Measurements from ENCODE around the gene MBNL2.

MBNL2 gene

DNA sequence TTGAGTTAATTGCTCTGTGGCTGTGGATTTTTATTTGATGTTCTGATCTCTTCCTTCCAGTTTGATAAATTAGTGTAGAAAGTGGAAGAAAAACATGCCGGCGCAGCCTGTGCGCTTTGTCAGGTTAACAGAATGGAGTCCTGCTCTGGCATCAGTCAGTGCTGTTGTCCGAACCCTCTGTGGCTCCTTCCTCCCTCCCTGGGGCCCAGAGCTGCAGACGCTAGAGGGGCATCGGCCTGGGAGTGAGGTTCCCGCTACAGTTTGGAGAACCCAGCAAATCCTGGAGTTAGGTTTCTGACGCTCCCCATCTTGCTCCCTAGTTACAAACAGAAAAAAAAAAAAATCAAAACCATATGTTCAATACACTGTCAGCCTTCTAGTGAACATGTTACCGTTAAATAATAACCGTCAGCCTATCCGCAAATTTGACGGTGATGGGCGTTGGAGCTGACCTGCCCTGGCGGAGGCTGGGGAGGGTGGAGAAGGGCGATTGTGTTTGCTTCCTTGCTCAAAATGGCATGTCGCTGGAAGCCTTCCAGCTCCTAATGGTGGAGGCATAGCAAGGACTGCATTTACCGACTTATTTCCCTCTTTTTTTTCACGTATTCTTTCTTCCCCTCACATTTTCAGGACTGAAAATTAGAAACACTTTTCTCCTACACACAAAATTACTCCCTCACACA lies 13.6 kb downstream of the MBNL2 start:
- no peak for DNase-seq

DNA sequence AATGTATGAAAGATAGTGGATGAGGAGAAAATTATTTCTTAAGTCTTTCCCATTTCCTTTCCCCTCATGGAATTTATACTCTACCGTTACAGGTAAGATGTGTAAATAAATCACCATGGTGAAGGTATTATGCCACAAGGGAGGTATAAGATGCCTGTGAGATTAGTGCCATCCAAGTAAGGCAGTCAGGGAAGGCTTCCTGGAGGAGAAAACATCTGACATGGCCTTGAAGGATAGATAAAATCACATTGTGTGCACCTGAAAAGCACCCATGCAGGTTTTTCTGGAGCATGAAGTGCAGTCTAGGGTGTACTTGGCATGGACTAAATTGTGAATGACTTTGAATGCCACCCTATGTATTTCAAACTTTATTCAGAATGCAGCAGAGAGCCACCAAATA lies 15.3 kb downstream of the MBNL2 start:
- DNase-seq = no peak

DNA sequence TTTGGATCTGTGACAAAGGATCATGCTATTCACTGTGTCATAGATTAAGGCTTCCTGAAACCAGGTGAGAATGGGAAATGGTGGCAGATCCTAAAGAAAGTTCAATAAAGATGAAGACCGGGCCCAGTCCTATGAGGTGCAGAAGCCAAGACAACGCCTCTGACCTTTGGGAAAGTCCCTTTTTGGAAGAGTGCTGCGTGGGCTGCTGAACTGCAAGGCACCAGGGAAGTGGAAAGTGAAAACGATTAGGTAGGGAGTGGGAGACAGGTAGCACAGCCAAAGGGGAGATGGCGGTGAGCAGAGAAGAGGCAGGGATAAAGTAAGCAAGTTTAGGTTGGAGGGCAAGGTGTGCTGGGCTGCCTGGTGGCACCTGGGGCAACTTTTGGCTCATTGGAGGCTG lies 16.3 kb downstream of the MBNL2 start:
- DNase-seq = no peak

DNA sequence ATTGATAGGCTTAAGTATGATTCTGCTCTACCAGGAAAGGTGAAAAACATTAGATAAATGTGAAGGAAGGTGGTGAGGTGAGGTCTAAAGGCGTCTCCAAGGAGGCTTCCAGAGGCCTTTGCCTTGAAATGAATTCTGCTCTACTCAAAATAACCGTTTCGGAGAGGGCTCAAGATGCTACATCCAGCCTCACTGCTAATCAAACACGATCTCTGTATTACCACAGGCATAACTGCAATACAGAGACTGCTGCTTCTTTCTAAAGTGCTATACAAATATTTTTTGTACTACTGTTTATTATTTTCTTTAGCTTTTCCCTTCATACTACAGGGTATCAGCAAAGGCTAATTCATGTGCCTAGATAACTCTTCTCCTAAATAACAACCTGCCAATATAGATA lies 16.8 kb downstream of the MBNL2 start:
- DNase-seq = no peak

DNA sequence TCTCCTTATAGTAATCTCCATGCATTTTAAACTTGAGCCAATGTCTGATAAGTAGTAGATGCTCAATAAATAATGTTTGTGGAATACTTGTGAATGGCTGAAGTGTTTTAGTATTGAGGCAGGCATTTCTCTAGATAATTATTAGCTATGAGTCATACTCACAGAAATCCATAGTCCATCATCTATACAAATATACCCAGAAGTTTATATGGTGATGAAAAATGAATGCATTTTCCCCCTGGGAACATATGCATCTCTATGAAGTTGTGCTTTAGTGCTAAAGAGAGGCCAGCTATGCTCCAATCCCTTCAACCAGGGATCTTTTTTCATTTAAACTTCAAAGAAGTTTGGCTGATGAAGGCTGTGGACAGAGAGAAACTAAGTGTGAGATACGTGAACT lies 17.2 kb downstream of the MBNL2 start:
- no peak for DNase-seq

DNA sequence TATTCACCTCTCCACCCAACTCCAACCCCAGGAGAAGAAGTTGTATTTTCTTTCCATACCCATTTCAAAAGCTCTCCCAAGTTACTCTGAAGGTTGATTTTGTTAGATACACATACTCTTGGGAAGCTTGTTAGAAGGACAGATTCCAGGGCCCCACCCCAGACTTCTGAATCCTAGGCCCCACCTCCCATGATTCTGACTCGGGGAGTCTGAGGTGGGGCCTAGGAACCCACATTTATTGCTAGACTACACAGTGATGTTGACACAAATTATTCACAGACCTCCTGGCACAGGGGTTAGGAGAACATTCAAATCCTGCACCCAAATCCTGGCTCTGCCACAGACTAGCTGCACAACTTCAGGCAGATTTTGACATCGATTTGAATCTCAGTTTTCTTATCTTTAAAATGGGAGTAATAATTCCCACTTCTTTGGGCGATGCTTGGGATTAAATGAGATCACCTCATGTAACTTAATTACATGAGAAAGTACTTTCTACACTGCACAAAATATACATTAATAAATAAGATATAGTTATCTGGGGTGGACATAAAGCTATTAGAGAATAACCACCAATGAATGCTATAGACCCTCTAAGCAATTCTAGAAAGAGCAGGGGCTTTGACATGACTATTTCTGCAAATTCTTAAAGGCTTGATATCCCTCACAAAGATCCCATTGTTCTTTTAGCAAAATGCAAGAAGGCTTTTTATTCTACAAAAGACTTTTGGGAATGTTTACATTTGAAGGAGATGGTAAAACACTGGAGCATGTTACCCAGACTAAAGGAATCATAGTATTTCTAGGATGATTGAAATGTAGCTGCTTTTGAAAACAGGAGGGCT lies 18.0 kb downstream of the MBNL2 start:
- no peak for DNase-seq

DNA sequence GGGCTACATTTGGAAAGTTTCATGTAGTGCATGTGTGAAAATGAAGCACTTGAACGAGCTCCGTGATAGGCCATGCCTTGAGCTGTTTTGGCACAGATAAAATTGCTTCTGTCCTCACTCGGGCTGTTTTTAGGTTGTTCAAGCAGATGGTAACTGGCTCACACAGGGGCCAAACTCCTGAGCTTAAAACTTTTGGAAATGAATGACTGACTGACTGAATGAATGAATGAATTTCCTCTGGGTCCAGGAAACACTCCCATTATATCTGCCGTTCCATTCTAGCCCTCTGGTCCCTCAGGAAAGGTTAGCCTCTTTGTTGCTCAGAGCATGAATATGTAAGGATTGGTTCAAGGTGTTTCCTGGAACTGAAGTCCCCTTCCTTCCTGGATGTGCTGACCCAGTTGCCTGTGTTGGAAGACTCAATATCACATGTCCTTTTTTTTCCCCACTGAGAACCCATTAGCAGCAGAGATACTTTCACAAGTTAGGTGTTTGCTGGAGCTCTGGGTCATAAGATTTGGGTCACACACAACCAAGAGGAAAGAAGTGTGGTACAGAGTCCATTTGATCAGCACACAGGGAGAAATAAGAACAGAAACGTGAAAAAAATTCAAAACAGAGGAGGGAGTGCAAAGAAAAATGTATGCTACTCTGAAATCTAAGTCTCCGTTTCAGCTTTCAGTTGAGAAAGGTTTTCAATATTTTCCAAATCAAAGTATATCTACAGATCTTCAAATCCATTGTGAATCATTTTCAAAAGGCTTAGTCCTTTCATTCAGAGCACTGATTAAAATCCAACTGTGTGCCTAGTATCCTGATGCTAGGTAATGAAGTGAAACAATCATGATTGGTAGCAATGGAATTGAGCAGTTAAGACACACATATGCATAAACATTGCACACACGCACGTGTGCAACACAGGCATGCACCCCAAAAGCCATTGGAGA lies 18.9 kb downstream of the MBNL2 start:
- DNase-seq = no peak

DNA sequence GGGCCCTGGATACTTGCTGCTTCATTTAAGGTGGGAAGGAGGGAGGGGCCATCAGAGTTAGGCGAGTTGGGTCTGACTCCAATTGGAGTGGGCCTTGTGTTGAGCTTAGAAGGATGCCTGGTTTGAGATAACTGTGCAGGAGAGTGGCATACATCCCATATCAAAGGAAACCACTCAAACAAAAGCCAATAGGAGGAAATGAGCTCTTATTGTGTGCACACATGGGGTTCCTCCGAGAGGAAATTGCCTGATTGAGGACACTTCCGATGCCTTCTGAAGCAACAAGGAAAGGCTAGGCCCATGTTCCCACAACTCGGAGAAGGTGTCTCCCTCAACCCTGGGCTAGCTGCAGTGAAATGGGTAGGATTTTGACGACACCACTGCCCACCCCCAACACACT lies 19.6 kb downstream of the MBNL2 start:
- DNase-seq = no peak

DNA sequence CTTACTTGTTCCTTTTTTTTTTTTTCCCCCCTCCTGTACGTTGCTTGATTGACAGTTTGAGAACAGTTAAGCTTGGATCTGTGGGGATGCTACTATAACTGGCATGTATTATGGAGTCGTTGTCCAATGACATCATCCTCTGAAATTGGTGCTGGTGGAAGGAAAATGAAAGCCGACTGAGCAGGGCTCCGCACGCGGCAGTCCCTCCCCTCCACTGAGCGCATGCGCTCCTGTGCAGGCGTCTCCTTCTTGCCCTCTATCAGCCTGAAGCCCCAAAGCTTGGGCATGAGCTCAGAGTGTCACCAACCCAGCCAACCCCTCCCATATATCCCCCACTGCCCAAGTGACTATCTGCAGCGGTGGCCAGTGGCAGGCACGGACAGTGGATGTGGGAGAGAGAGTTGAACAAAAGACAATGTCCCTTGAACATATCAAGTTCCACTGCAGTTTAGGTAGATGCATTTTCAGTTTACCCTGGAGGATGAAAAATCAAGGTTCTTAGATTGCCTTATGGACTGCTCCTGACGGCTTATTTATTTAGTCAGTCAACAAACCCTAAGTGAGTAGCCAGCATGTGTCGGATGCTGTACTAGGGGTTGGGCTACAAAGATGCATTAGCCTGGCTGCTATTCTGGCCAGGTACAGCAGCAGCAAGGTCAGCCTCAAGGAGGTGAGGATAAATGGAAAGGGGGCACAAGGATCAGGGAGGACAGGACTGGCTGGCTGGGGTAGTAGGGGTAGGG lies 20.8 kb downstream of the MBNL2 start:
- no peak for DNase-seq

DNA sequence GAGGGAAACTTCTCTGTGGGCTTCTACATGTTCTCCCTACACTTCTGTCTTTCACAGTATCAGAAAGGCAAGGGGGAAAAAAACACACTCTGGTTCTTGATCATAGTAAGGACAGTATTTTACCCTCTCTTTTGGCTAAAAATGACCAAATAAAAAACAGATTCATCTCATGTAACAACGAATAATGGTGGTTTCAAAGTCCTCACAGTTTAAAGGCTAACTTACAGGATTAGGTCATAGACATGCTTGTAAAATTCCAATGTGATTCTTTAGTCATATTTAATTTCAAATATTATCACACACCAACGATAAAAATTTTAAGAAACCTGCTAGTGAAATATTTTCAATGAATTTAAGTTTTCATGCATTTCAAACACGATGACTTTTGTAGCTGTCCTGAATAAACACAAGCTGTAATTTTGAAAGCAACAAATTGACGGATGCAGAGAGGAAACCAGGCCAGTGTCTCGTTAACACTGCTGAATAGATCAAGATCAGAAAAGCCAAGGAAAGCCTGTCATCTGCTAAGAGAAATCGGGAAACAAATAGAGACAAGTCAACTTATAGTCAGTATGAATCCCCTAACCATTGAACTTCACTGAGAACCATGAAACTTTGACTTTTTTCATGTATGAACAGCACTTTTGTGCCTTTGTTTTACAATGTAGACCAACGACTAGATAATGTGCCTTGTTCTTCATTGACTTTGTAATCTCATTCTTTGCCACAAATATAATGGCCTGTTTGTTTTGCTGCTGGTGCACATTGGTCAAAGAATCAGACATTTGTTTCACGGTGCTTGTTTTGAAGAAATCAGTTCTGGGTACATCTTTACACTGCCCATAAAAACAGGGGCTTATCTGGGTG lies 22.0 kb downstream of the MBNL2 start:
- DNase-seq = no peak

DNA sequence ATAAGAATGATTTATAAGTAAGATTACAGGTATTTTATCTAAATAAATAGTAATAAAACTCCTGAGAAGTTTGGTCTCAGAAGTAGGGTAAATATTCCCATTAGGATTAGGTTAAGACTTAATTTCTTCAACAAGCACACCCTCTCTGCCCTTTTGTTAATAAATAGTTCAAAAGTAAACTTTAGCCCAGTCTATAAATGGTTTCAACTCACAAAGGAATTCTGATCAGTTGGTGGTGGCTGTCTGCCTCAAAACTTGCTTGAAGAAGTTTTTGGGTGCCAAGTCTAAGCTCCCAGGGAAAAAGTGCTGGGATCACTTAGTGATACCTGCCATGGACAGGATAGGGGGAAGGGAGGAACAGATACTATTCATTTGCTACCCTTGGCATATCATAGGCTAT lies 22.9 kb downstream of the MBNL2 start:
- DNase-seq = no peak

DNA sequence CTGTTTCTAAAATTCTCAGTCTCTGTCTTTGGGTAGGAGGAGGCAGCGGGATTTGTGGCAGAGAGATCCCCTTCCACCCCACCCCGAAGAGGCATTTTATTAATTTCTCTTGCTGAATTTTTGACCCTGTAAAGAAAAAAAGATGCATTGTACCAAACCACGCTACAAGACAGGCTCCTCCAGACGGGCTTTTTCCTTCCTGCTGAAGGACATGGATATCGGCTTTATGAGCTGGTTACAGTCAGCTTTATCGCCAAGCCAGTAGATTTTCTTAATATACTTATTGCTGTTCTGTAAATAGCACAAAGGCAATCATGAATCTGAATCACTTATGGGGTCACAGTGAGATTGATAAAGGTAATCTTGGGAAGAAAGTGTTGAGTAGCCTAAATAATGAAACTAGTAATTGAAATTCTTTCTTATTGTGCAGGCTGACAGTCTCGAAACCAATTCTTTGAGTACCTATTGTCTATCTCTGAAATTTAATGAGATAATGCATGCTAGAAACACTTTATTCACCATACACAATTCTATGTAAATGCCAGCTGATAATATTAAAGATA lies 24.5 kb downstream of the MBNL2 start:
- DNase-seq = no peak

DNA sequence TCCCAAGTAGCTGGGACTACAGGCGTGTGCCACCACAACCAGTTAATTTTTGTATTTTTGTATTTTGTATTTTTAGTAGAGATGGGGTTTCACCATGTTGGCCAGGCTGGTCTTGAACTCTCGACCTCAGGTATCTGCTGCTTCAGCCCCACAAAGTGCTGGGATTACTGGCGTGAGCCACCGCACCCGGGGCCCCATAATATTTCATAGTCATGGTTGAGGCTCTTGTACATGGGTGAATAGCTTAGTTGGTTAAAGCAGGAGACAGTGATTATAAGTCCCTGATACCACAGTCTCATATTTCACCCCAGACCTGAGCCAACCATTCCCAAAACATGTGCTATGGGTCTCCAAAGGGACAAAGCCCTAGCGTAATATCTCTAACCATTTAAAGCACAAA lies 26.1 kb downstream of the MBNL2 start:
- no peak for DNase-seq

DNA sequence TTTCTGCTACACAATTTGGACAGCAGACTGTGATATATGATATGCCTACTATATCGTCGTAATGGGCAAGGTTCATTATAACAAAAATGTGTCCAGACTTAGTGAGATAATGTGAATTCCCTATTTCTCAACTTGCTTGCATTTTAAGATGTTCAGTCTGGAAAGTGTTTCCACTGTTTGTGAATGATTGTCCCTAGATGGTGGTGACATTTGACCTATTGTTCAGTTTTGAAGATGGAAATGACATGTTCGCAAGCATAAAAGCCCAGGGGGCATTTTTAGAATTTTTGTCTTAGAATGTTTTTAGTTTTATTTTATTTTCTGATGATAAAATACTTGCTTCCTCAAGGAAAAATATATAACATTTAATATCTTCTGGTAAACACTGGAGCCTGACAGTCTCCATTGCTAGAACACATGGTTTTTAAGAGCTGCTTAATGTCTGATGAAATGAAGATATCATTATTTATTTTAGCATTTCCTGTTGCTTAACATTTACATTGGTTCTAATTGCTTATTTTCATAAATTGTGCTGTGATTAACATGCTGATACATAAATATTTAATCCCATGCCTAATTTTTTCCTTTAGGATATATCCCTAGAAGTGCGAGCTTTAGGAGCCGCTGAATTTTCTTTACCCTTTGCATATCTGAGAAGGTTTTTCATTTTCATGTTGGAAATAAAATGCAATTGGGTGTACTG lies 27.1 kb downstream of the MBNL2 start:
- no peak for DNase-seq

DNA sequence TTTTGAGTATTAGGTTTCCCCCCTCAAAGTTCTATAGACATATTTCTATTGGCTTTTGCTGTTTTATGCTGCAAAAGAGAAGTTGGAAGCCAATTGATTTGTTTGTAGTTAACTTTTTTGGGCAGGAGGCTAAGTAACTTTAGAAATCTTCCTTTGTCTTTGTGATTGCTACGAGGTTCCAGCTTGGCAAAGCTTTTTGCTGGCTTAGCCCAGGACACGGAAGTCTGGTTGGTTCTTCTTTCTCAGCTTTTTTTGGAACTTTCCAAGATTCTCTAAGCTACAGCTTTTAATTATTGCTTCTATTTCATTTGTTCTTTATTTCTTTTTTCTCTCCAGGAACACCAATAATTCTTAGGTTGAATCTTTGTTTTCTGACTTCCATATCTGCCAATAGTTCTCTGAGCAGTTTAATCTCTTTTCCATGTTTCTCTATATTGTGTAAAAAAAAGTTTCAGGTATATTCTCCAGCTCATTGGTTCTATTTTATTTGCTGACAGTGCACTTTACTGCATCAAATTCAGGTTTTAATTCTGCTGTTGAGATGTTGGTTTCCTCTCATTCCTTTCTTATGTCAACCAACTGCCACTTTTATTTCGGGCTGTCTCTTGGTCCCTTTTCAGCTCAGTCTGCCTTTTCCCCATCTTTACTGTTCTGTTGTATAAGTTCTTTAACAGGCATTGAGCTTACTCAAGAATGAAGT lies 27.8 kb downstream of the MBNL2 start:
- no peak for DNase-seq

DNA sequence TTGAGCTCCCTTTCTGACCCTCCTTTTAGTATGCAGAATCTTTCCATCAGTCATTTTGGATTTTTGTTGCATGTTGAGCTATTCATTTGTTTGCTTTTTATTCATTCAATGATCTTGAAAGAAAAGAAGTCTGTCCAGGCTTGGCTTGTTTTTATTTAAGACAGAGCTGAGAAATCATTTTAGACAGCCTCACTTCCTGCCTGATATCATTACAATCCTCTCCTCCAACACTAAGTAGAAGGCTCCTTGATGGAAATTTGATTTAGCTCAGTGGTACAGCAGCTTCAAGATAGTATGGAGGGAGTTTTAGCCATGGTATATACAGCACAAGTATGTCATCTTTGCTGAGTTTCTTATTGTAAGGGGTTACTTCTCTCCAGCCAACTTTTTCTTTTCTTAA lies 28.4 kb downstream of the MBNL2 start:
- no peak for DNase-seq

DNA sequence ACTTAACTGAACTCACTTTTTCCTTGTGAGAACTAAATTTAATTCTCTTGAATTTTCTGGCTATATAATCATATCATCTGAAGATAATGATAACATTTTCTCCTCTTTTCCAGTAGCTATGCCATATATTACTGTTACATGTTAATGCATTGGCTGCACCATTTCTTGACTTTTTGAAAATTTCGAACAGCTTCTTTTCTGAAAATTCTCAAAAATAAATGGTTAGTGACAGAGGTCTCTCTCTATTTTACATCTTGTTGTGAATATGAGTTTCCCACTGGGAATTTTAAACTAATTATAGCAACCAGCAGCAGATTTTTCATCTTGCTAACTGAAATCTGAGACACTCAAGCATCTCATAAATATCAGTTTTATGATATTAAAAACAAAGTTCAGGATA lies 30.6 kb downstream of the MBNL2 start:
- no peak for DNase-seq

DNA sequence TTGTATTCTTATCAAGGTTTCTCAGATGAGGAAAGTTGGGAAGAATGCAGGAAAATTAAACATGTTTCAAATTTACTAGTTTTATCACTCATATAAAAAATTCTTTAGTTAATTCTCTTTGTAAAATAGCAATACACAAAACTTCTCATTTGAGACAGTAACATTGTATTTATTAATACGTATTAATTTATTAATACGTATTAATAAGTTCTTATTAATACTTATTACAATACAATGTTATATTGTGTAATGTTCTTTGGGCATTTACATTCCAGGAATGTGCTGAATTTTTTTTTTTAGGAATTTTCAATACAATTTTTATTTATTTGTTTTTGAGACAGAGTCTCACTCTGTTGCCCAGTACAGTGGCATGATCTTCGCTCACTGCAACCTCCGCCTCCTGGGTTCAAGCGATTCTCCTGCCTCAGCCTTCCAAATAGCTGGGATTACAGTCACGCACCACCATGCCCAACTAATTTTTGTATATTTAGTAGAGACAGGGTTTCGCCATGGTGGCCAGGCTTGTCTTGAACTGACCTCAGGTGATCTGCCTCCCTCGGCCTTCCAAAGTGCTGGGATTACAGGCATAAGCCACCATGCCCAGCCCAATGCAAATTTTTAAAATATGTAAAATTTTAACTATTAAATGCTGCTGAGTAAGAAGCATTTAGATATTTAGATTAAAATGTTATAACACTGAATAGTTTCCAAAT lies 31.6 kb downstream of the MBNL2 start:
- no peak for DNase-seq

DNA sequence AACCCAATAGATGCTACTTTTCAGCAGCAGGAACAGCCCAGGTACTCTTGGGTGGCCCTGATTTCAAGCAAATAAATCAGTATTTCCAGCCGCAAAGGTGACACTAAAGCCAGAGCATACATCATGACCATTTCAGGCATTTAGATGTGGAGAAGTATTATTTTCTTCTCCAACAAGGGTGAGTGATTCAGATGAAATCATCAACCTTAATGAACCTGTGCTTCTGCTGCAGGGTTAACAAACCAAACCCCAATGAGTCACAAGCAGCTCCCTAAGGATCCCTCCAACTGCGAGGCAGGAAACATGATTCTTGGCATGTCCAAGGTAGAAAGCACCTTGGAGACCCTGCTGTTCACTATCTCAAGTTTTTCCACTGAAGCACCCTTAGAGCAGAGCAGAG lies 32.7 kb downstream of the MBNL2 start:
- DNase-seq = peak; percentile 84
